AG04450 (cell line): ENCODE measurements around the gene MARK2. TPM values are rescaled to one million over a fixed set of nuclear protein-coding genes. Genes with fewer than 3 reads are reported as not detected.

Source experiments
- CTCF ChIA-PET: fragments of 300-600, 350-600 bp; formaldehyde crosslinking; extraction: SDS; loops from one replicate; lab custom pipeline; 2022; ENCODE audit warnings: antibody characterized with exemption, inconsistent platforms; lab: Charles Lee
- POLR2A ChIA-PET: fragments of 350-600 bp; formaldehyde crosslinking; extraction: SDS; loops from one replicate; lab custom pipeline; 2021; ENCODE audit warnings: antibody characterized with exemption, inconsistent platforms; lab: Yijun Ruan, JAX
- DNase-seq: peaks from one replicate; pipeline ENCODE4 v3.0.0-alpha.2; 2011; ENCODE audit warnings: low read depth, low spot score
- H3K27ac ChIP-seq: one replicate; pipeline ENCODE4 v1.5.1; 2012; ENCODE audit warnings: low read depth, low read length, control low read depth
- H3K27me3 ChIP-seq: one replicate; pipeline ENCODE4 v1.6.0; 2012; ENCODE audit warnings: low read length; ENCODE audit not compliant: control insufficient read depth, insufficient read depth
- H3K4me3 ChIP-seq: 2 replicates; pipeline ENCODE4 v1.5.1; 2011; ENCODE audit warnings: mild to moderate bottlenecking, low read depth, low read length, control low read depth
- H3K9me3 ChIP-seq: 2 replicates; pipeline ENCODE4 v1.5.1; 2012; ENCODE audit warnings: low read length; ENCODE audit not compliant: control insufficient read depth, insufficient read depth
- polyA plus RNA-seq: library from polyadenylated mRNA; depleted of rRNA; stranded (reverse); fragments of >200 nt; gene quantifications from 2 replicates; pipeline ENCODE4 v1.2.3, GENCODE V29; 2011; rRNA removed
- small RNA-seq: library from RNA; depleted of rRNA; stranded (forward); fragments of <200 nt; gene quantifications from one replicate; pipeline ENCODE3, GENCODE V24; 2012; ENCODE audit warnings: low read depth; ENCODE audit not compliant: insufficient read length
- TF ChIP-seq, protein P1 (sequence below): IDR thresholded peaks from 2 replicates; pipeline ENCODE4 v1.5.1; 2011; ENCODE audit warnings: low read depth, low read length, control low read depth, inconsistent platforms

The MARK2 gene
- polyA plus RNA-seq, 1 experiment = 16.5 TPM

DNA sequence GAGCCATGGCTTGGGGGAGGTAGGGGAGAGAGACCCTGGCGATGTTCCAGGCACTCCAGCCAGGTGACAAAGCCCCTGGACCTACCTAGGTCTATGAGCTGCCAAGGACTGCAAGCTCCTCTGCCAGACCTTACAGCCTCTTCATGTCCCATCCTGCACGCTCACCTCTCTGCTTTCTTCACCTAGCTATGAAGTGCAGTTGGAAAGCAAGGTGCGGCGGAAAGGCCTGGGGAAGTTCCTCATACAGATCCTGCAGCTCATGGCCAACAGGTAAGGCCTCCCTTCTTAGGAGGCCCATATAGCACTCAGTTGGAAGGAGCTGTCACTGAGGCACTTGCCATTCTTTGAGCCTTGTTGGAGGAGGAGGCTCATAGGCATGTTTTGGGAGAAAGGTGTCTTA is 113.7 kb downstream of the MARK2 start:
- ChIA-PET POLR2A (no interaction called here), CTCF (interaction anchor here (0.6 to 3.6 kb wide), 2 partner anchors 115 to 131 kb away, joined by 3 to 18 read pairs; no protein-coding TSS in a partner anchor)

DNA sequence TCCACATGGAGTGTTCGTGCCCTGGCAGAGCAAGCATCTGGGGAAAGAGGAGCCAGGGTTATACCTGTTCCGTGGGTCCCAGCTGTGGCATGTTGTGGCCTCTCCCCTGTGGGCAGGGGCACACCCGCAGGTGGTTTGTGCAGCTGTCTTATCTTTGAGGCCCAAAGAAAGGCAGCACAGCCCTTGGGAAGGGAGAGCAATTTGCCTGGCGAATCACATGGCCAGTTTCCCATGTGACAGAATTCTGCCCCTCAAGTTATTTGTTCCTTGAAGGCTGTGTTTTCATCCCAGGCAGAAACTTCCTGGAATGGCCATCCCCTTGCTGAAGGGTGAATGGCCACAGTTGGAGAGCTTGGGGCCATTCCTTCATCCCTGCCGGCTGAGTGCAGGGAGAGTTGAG is 119.1 kb downstream of the MARK2 start:
- DNase-seq = no peak
- H3K27ac ChIP-seq = no peak overlapping the region
- H3K27me3 ChIP-seq = no peaks in the 10 kb centered on the region
- H3K4me3 ChIP-seq = no peak overlapping the region
- ChIA-PET CTCF (interaction anchor here (3.4 kb wide), 1 partner anchor 12 kb away, joined by 14 read pairs; no protein-coding TSS in a partner anchor), POLR2A (no interaction called here)
- TF ChIP-seq, protein P1, sequence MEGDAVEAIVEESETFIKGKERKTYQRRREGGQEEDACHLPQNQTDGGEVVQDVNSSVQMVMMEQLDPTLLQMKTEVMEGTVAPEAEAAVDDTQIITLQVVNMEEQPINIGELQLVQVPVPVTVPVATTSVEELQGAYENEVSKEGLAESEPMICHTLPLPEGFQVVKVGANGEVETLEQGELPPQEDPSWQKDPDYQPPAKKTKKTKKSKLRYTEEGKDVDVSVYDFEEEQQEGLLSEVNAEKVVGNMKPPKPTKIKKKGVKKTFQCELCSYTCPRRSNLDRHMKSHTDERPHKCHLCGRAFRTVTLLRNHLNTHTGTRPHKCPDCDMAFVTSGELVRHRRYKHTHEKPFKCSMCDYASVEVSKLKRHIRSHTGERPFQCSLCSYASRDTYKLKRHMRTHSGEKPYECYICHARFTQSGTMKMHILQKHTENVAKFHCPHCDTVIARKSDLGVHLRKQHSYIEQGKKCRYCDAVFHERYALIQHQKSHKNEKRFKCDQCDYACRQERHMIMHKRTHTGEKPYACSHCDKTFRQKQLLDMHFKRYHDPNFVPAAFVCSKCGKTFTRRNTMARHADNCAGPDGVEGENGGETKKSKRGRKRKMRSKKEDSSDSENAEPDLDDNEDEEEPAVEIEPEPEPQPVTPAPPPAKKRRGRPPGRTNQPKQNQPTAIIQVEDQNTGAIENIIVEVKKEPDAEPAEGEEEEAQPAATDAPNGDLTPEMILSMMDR = no peak
- no peaks in the 10 kb centered on the region for H3K9me3 ChIP-seq

More for the DNA sequence above, 113.7 kb downstream of the MARK2 start:
- no peak for DNase-seq
- H3K4me3 ChIP-seq = no peak overlapping the region
- no peaks in the 10 kb centered on the region for H3K27me3 ChIP-seq
- H3K9me3 ChIP-seq = no peaks in the 10 kb centered on the region
- TF ChIP-seq, protein P1 = no peak
- no peak overlapping the region for H3K27ac ChIP-seq

Small RNA genes lying within 50 kb of the gene (small RNA-seq; reads per million reads assigned to genes)
- gene AP006289.1 = not detected
- gene RN7SL596P = not detected
- gene RNU6-1306P = not detected

Other genes with a start within 250 kb of the MARK2 start
- 8.1 and 11.6 TPM in 2 replicates for gene PLAAT3, start 224.7 kb upstream of the MARK2 start, polyA plus RNA-seq
- 41.1 and 52.3 TPM in 2 replicates for gene ATL3, start 167.7 kb upstream of the MARK2 start, polyA plus RNA-seq
- 161 and 213 TPM in 2 replicates for gene RTN3, start 157.6 kb upstream of the MARK2 start, polyA plus RNA-seq
- gene ZFTA, start 70.3 kb upstream of the MARK2 start, polyA plus RNA-seq = 8.3 and 8.6 TPM in 2 replicates
- gene SPINDOC, start 25.7 kb upstream of the MARK2 start, polyA plus RNA-seq = 15.8 and 20.9 TPM in 2 replicates
- gene RCOR2, start 78.1 kb downstream of the MARK2 start, polyA plus RNA-seq = 4.4 and 5.2 TPM in 2 replicates
- gene NAA40, start 99.9 kb downstream of the MARK2 start, polyA plus RNA-seq = 17.4 and 18.0 TPM in 2 replicates
- 200 and 346 TPM in 2 replicates for gene COX8A, start 135.5 kb downstream of the MARK2 start, polyA plus RNA-seq
- 99.0 and 105 TPM in 2 replicates for gene OTUB1, start 147.3 kb downstream of the MARK2 start, polyA plus RNA-seq
- 0.17 and 0.33 TPM in 2 replicates for gene FLRT1, start 196.8 kb downstream of the MARK2 start, polyA plus RNA-seq